Nucleus accumbens (tissue), 56 donors: Measurements from ENCODE around the gene SH2D1B.
"Not testable (repeated sequence)": the region's sequence is repeated elsewhere in the genome, so short reads cannot be mapped to it uniquely, and the experiment has no call there.

ENCODE experiments used
- DNase-seq, 56 donors: peaks; one replicate each; lab custom pipeline; 2025; lab: John Stamatoyannopoulos, UW

Gene SH2D1B

GRCh38 chr1:162412002-162412401 lies at the start of gene SH2D1B:
SH2D1B (minus strand) TSS chr1:162412136; CDS start chr1:162412016, 120 bp downstream.
- DNase-seq: no peak

- no peak for DNase-seq
Measured at GRCh38 chr1:162458236-162458635, 46.3 kb upstream of the SH2D1B start.

- no peak for DNase-seq
Measured at GRCh38 chr1:162456323-162456722, 44.4 kb upstream of the SH2D1B start.

- not testable (repeated sequence) for DNase-seq
Measured at GRCh38 chr1:162454361-162454760, 42.4 kb upstream of the SH2D1B start.

GRCh38 chr1:162446946-162447345 lies 35.0 kb upstream of the SH2D1B start:
- DNase-seq: no peak

- no peak for DNase-seq
Measured at GRCh38 chr1:162444903-162445302, 33.0 kb upstream of the SH2D1B start.

GRCh38 chr1:162432977-162433713 lies 21.2 kb upstream of the SH2D1B start:
- DNase-seq: not testable (repeated sequence)

- no peak for DNase-seq
Measured at GRCh38 chr1:162430583-162430982, 18.6 kb upstream of the SH2D1B start.

- no peak for DNase-seq
Measured at GRCh38 chr1:162422662-162423375, 10.9 kb upstream of the SH2D1B start.

GRCh38 chr1:162421258-162422164 lies 9.6 kb upstream of the SH2D1B start:
- DNase-seq: no peak

- DNase-seq: no peak
Measured at GRCh38 chr1:162420120-162420519, 8.2 kb upstream of the SH2D1B start.

GRCh38 chr1:162419450-162419931 lies 7.6 kb upstream of the SH2D1B start:
- not testable (repeated sequence) for DNase-seq

GRCh38 chr1:162418584-162418983 lies 6.6 kb upstream of the SH2D1B start:
- DNase-seq: not testable (repeated sequence)

GRCh38 chr1:162417650-162418049 lies 5.7 kb upstream of the SH2D1B start:
- no peak for DNase-seq

- DNase-seq: no peak
Measured at GRCh38 chr1:162416909-162417308, 5.0 kb upstream of the SH2D1B start.

GRCh38 chr1:162416215-162416614 lies 4.3 kb upstream of the SH2D1B start:
- DNase-seq: no peak

- no peak for DNase-seq
Measured at GRCh38 chr1:162407539-162407938, 4.4 kb downstream of the SH2D1B start.

- no peak for DNase-seq
Measured at GRCh38 chr1:162406811-162407210, 5.1 kb downstream of the SH2D1B start.

- DNase-seq: no peak
Measured at GRCh38 chr1:162405800-162406199, 6.1 kb downstream of the SH2D1B start.

GRCh38 chr1:162404550-162405160 lies 7.3 kb downstream of the SH2D1B start:
- no peak for DNase-seq
